ENCODE data around the gene AK5.
"Not testable (repeated sequence)": the region's sequence is repeated elsewhere in the genome, so short reads cannot be mapped to it uniquely, and the experiment has no call there.

Gene AK5

DNA sequence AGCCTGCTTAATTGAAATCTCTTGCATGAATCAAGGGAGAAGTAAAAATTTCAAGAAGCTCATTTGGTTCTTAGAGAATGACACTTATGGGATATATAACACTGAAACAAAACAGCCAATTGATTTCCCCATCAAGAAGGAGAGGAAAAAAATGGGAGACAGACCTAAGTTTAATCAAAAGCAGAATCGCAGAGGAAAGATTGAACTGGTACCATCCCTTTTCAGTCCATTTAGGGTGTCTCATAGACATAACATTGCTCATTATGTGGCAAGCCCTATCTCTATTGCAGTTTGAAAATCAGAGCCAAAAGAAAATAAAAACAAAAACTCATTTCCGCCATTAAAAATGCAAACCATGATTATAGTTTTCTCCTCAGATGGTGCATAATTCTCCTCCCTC, 119.6 kb downstream of the AK5 start:
- Histone ChIP-seq H3K27me3 (ENCODE audit: low read depth, low read length) (no peaks in the 10 kb centered on the region; the same call in 1 of the 2 replicates), H3K4me1 (ENCODE audit: low read length) (no peaks in the 10 kb centered on the region), H3K4me3 (ENCODE audit: low read length) (no peak overlapping the region), H3K27ac (ENCODE audit: low read length) (no peak overlapping the region), H3K79me2 (ENCODE audit: low read length) (no peaks in the 10 kb centered on the region), H4K20me1 (ENCODE audit: insufficient read depth, low read length) (no peaks in the 10 kb centered on the region), H2AFZ (ENCODE audit: low read depth, low read length) (no peak overlapping the region), H3K36me3 (replicated peaks; ENCODE audit: low read depth, low read length) (no peaks in the 10 kb centered on the region), H3K9ac (ENCODE audit: low read length) (no peak overlapping the region), H3K9me3 (ENCODE audit: insufficient read depth, low read length) (no peaks in the 10 kb centered on the region), H3K4me2 (ENCODE audit: low read length) (no peak overlapping the region)
- TF ChIP-seq EZH2phosphoT487 (IDR thresholded peaks at IDR 0.05; ENCODE audit: low read depth): no peak
- TF ChIP-seq, protein P1, sequence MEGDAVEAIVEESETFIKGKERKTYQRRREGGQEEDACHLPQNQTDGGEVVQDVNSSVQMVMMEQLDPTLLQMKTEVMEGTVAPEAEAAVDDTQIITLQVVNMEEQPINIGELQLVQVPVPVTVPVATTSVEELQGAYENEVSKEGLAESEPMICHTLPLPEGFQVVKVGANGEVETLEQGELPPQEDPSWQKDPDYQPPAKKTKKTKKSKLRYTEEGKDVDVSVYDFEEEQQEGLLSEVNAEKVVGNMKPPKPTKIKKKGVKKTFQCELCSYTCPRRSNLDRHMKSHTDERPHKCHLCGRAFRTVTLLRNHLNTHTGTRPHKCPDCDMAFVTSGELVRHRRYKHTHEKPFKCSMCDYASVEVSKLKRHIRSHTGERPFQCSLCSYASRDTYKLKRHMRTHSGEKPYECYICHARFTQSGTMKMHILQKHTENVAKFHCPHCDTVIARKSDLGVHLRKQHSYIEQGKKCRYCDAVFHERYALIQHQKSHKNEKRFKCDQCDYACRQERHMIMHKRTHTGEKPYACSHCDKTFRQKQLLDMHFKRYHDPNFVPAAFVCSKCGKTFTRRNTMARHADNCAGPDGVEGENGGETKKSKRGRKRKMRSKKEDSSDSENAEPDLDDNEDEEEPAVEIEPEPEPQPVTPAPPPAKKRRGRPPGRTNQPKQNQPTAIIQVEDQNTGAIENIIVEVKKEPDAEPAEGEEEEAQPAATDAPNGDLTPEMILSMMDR (IDR thresholded peaks at IDR 0.05; ENCODE audit: low read depth, low read length): no peak

DNA sequence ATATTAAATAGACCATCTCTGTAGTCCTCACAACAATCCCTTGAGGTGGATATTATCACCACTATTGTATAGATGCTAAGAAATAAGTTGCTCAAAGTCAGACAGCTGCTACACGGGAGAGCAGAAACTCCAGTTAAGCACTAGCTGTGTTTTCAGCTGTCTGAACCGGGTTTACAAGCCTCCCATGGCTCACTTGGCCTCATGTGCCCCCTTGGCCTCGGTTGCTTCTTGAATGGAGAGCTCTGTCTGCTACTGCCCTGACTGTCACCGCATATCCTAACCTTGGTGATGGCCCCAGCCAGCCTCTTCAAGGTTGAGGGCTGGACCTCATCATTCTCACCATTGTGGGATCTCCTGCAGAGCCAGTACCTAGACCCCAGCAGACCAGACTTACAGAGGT, 123.4 kb downstream of the AK5 start:
- Histone ChIP-seq H3K4me3 (ENCODE audit: low read length) (no peak overlapping the region), H3K9me3 (ENCODE audit: insufficient read depth, low read length) (no peaks in the 10 kb centered on the region), H3K4me2 (ENCODE audit: low read length) (no peak overlapping the region), H3K9ac (ENCODE audit: low read length) (no peak overlapping the region), H2AFZ (ENCODE audit: low read depth, low read length) (no peak overlapping the region), H3K27me3 (ENCODE audit: low read depth, low read length) (no peaks in the 10 kb centered on the region), H4K20me1 (ENCODE audit: insufficient read depth, low read length) (no peaks in the 10 kb centered on the region), H3K36me3 (replicated peaks; ENCODE audit: low read depth, low read length) (no peaks in the 10 kb centered on the region), H3K4me1 (ENCODE audit: low read length) (no peaks in the 10 kb centered on the region), H3K27ac (ENCODE audit: low read length) (no peak overlapping the region), H3K79me2 (ENCODE audit: low read length) (no peaks in the 10 kb centered on the region)
- TF ChIP-seq EZH2phosphoT487 (IDR thresholded peaks at IDR 0.05; ENCODE audit: low read depth): no peak
- TF ChIP-seq, protein P1 (IDR thresholded peaks at IDR 0.05; ENCODE audit: low read depth, low read length): no peak

DNA sequence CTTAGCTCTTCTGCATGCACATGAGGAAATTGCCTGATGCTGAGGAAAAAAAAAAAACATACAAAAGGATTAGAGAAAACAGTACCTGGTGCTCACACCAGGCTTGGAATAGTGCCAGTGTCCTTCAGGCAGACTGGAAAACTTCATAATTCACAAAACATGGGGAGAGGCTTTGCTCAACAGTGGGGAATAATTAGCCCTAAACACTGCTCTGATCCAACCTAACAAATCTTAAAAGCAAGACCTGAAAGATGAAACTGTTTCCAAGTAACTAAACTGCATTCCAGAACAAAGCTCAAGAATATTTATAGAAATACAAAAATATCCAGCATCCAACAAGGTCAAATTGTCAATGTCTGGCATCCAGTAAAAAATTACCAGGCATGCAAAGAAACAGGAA, 124.8 kb downstream of the AK5 start:
- Histone ChIP-seq H4K20me1 (ENCODE audit: insufficient read depth, low read length) (no peaks in the 10 kb centered on the region), H3K27ac (ENCODE audit: low read length) (no peak overlapping the region)

DNA sequence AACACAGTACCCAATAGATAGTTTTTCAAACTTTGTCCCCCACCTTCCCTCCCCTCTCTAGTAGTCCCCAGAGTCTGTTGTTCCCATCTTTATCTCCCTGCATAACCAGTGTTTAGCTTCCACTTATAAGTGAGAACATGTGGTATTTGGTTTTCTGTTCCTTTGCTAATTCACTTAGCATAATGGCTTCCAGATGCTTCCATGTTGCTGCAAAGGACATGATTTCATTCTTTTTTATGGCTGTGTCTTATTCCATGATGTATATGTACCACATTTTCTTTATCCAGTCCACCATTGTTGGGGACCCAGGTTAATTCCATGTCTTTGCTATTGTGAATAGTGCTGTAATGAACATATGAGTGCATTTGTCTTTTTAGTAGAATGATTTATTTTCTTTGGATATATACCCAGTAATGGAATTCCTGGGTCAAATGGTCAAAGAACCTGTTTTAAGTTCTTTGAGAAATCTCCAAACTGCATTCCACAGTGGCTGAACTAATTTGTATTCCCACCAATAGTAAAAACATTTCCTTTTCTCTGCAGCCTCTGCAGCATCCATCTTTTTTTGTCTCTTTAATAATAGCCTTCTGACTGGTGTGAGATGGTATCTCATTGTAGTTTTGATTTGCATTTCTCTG, 126.0 kb downstream of the AK5 start:
- Histone ChIP-seq H3K4me1 (ENCODE audit: low read length) (peaks cover 1% of the 10 kb centered on the region; the same call in 1 of the 2 replicates), H3K27me3 (ENCODE audit: low read depth, low read length) (no peaks in the 10 kb centered on the region), H3K9ac (ENCODE audit: low read length) (no peak overlapping the region), H3K4me2 (ENCODE audit: low read length) (no peak overlapping the region), H4K20me1 (ENCODE audit: insufficient read depth, low read length) (no peaks in the 10 kb centered on the region), H2AFZ (ENCODE audit: low read depth, low read length) (no peak overlapping the region), H3K4me3 (ENCODE audit: low read length) (no peak overlapping the region), H3K9me3 (ENCODE audit: insufficient read depth, low read length) (no peaks in the 10 kb centered on the region), H3K36me3 (replicated peaks; ENCODE audit: low read depth, low read length) (no peaks in the 10 kb centered on the region), H3K27ac (ENCODE audit: low read length) (no peak overlapping the region), H3K79me2 (ENCODE audit: low read length) (no peaks in the 10 kb centered on the region)
- no peak for TF ChIP-seq EZH2phosphoT487 (IDR thresholded peaks at IDR 0.05; ENCODE audit: low read depth)
- TF ChIP-seq, protein P1 (IDR thresholded peaks at IDR 0.05; ENCODE audit: low read depth, low read length): no peak

More for the DNA sequence above, 124.8 kb downstream of the AK5 start:
- Histone ChIP-seq H3K4me2 (ENCODE audit: low read length) (no peak overlapping the region), H3K4me3 (ENCODE audit: low read length) (no peak overlapping the region), H2AFZ (ENCODE audit: low read depth, low read length) (no peak overlapping the region), H3K4me1 (ENCODE audit: low read length) (no peaks in the 10 kb centered on the region), H3K79me2 (ENCODE audit: low read length) (no peaks in the 10 kb centered on the region), H3K9ac (ENCODE audit: low read length) (no peak overlapping the region), H3K9me3 (ENCODE audit: insufficient read depth, low read length) (no peaks in the 10 kb centered on the region), H3K36me3 (replicated peaks; ENCODE audit: low read depth, low read length) (no peaks in the 10 kb centered on the region), H3K27me3 (ENCODE audit: low read depth, low read length) (no peaks in the 10 kb centered on the region)
- TF ChIP-seq, protein P1 (IDR thresholded peaks at IDR 0.05; ENCODE audit: low read depth, low read length): no peak
- TF ChIP-seq EZH2phosphoT487 (IDR thresholded peaks at IDR 0.05; ENCODE audit: low read depth): no peak

DNA sequence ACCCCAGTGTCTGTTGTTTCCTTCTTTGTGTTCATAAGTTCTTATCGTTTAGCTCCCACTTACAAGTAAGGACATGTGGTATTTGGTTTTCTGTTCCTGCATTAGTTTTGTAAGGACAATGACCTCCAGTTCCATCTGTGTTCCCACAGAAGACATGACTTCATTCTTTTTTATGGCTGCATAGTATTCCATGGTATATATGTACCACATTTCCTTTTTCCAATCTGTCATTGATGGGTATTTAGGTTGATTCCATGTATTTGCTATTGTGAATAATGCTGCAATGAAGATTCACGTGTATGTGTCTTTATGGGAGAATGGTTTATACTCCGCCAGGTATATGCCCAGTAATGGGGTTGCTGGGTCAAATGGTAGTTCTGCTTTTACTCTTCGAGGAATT, 127.1 kb downstream of the AK5 start:
- H3K4me2 ChIP-seq (ENCODE audit: low read length); H2AFZ ChIP-seq (ENCODE audit: low read depth, low read length); H3K27me3 ChIP-seq (ENCODE audit: low read depth, low read length); H3K4me3 ChIP-seq (ENCODE audit: low read length); H4K20me1 ChIP-seq (ENCODE audit: insufficient read depth, low read length); H3K79me2 ChIP-seq (ENCODE audit: low read length); H3K36me3 ChIP-seq (replicated peaks; ENCODE audit: low read depth, low read length); H3K9ac ChIP-seq (ENCODE audit: low read length); H3K27ac ChIP-seq (ENCODE audit: low read length); H3K9me3 ChIP-seq (ENCODE audit: insufficient read depth, low read length): not testable (repeated sequence)
- peaks cover 12% of the 10 kb centered on the region for H3K4me1 ChIP-seq (ENCODE audit: low read length)

All from OCI-LY3 (cell line).